ENCODE results near the gene BYSL. TPM values are rescaled to one million over a fixed set of nuclear protein-coding genes. Genes with fewer than 3 reads are reported as not detected.

The BYSL gene
- total RNA-seq = 13.1 and 13.6 TPM in 2 replicates

GRCh38 chr6:41920921-41921711 lies at the start of gene BYSL, which contains the start of gene MED20:
Gene BYSL (plus strand): TSS chr6:41921499. CDS start chr6:41921563, 64 bp downstream.
Gene MED20 (minus strand): TSS chr6:41921139. CDS start chr6:41921018, 121 bp downstream.

GRCh38 chr6:41895300-41896233 lies 25.7 kb upstream of the BYSL start, which contains the start of gene USP49:
Gene USP49 (minus strand): TSS chr6:41895375. CDS start chr6:41806983, 88,392 bp downstream.

GRCh38 chr6:41941280-41942066 lies 20.2 kb downstream of the BYSL start, which contains the start of gene CCND3:
Gene CCND3 (minus strand): TSS chr6:41941808. CDS start chr6:41941649, 159 bp downstream.

Other genes with a start within 250 kb of the BYSL start
- 1.8 and 2.6 TPM in 2 replicates for gene TFEB, start 185.9 kb upstream of the BYSL start, total RNA-seq
- not detected in 2 replicates for gene PGC, start 174.1 kb upstream of the BYSL start, total RNA-seq
- 0.83 and 0.85 TPM in 2 replicates for gene FRS3, start 141.6 kb upstream of the BYSL start, total RNA-seq
- gene PRICKLE4, start 140.7 kb upstream of the BYSL start, total RNA-seq = not detected in 2 replicates
- 49.6 and 59.4 TPM in 2 replicates for gene TOMM6, start 133.8 kb upstream of the BYSL start, total RNA-seq
- 2.0 and 2.4 TPM in 2 replicates for gene USP49, start 26.1 kb upstream of the BYSL start, total RNA-seq
- gene MED20, start 360 bp upstream of the BYSL start, total RNA-seq = 24.1 and 26.0 TPM in 2 replicates
- gene CCND3, start 20.3 kb downstream of the BYSL start, total RNA-seq = 14.0 and 17.2 TPM in 2 replicates
- 11.0 and 12.6 TPM in 2 replicates for gene TAF8, start 129.0 kb downstream of the BYSL start, total RNA-seq
- gene C6orf132, start 221.1 kb downstream of the BYSL start, total RNA-seq = 0.46 and 0.71 TPM in 2 replicates